GM18870 (cell line): ENCODE results near the gene CHKA.

Experiments
- ATAC-seq: cut with Tn5 transposase; IDR thresholded peaks from one replicate; pipeline ENCODE4 v1.9.1; 2021; ENCODE audit warnings: moderate library complexity; ENCODE audit not compliant: unreplicated experiment

The CHKA gene

DNA sequence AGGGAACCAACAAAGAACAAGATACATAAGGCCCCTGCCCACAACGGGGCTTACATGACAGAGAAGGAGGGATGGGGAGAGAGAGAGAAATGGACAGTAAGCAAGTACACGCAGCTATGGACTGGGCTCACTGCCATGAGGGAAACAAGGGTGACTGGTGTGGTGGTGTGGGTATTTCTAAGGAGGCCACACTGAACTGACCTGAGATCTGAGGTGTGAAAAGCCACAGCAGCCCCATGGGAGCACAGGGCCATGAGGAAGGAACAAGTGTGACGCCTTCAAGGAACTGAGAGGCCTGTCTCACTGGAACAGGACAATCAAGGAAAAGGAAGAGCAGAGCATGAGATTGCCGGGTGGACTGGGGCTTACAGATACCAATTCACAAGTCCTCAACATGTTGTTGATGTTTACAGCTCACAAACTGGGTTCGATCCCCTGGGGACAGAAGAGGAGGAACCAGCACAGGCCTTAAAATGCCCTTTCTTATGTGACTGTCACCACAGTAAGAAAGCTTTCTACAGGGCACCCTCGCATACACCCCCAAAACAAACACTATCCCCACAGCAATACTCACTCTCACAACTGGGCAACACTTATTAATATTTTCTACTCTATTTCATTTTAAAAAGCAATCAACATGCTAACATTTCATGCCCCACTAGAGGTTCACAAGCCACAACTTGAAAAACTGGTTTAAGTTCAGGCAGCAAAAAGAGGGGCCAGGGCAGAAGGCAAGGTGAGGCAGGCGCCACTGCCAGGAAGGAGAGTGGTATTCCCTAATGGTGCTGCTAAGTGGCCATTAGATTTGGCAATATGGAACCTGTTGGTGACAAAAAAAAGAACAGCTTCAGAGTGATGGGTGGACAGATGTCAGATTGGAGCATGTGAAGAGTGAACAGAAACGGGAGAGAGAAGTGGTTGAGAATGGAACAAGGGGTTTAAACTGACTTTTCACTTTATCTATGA, 43.3 kb downstream of the CHKA start:
- ATAC-seq = no peak

DNA sequence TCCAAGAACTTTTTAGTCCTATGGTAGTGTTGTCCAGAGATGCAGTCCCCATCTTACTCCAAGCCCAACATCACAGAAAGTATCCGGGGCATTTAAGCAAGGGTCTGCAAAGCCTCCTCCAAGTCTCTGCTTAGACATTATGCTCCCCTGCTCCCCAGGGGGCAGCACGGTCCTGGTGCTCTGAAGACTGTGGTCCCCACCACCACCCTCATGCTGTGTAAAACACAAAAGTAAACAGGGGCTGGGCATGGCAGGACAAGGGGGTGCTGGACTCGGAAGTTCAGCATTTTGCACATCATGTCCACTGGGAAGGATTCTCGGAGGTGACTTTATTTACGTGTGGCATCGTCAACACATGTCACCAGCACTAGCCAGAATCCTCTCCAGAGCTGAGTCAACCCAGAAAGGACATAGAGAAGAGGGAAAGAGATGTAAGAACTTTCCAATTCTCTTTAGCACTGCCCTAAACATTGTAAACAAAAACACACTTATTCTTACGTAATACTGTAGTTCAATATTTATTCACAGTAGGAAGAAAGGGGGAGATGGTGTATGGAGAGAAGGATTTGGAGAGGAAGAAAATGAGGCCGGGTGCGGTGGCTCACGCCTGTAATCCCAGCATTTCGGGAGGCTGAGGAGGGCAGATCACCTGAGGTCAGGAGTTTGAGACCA, 44.7 kb downstream of the CHKA start:
- no peak for ATAC-seq

DNA sequence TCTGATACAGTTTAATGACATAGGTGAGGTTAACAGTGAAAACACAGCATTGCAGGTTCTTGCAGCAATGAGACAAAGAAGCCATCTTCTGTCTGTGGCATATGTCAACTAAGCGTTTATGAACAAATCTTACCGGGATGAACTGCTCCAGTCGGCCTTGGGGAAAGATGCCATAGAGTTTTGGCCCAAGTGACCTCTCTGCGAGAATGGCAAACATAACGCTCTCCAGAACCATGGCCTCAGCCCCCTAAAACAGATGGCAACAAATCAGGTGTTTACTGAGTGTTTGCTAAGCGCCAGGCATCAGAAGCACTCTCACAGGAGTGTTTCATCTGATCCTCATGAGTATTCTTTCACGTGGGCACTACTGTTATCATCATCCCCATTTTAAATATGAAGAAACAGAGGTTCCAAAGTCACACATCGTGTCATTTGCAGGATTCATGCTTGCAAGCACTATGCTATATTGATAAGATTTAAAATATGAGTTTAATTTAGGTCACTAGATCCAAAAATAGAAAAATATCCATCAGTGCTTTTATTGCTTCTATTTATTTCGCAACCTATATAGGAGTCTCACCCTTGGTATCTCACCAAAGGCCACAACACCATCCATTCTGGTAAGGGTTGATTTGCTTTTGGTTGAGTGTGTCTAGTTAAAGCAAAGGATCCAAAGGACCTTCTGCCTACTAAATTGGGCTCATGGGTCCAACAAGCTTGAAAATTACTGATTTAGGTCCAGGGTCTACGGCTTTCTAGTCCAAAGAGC, 46.4 kb downstream of the CHKA start:
- ATAC-seq = no peak

DNA sequence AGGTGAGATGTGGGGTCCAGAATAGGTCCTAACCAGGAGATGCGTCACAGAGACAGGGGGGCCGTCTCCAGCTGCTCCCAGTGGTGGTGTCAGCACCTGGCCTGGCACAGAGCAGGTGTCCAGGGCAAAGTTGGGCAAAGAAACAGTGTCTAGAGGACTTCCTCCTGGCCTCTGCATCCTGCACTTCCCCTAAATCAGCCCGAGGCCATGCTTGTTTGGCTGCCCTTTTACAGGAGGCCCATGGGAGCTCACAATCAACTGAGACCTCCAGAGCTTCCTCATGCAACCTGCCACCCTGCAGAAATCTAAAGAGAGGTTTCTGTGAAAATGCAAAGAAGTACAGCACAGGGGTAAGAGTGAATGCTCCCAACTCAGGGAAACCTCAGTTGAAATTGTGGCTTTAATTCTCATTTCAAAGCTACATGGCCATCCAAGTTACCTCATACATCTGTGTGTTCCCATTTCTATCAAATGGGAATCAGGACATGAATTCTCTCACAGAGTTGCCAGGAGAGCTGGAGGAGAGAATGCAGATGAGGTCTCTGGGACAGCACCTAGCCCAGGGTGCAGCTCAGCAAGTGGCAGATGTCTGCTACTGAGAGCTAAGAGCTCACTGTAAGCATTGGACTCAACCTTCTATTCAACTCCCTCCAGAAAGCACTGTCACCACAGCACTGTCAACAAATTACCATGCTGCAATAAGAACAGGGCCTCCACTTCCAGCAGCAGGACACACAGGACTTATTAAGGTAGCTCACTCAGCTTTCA, 49.7 kb downstream of the CHKA start:
- no peak for ATAC-seq

DNA sequence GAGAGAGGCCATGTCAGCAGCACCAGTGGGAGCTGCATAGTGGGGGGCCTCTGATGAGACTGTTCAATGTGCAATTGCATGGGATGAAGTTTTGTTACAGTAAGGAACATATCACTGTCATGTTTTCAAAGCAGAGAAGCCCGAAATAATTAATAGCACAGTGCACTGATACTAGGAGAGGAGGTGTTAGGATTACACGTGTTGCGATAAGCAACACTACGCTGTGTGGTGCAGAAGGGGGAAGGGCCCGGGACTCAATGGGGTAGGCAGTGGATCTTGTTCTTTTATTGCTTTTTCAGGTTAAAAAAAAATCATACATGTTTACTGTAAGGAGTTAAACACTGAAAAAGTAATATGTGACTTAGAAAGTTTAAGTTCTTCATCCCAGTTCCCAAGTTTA, 53.2 kb downstream of the CHKA start:
- ATAC-seq = no peak

DNA sequence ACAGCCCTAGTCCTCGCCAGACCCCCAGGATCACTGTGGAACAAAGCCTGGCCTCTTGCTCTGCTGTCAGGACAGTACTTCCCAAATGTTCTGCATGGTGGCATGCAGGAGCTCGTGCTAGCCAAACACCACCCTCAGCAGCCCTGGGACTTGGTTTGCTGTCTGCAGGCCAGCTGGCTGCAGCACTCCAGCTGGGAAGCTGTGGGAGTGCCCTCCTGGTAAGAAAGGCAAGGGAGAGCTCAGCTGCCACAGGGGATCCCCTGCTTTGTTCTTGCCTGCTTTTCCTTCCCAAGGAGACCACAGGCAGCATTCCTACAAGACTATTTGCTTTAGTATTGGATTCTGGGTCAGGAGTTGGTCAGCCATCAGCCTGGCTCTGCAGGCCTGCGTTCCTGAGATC, 54.4 kb downstream of the CHKA start:
- no peak for ATAC-seq

DNA sequence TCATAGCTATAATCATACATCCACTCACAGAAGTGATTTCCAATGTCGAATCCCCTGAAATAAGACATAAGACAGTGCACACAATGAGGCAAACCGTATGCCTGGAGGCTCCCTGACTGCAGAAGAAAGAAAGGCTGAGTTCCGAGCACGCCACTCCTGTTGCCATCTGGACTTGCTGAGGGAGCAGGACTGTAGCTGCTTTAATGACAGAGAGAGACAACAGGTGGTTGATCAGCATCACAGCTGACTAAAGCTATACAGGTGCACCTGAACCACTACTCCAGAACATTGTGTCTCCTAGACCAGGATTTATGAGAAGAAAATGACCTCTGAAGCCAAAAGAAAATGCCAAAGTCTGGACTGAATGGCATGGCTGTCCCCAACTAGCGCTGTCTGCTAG, 55.3 kb downstream of the CHKA start:
- no peak for ATAC-seq

DNA sequence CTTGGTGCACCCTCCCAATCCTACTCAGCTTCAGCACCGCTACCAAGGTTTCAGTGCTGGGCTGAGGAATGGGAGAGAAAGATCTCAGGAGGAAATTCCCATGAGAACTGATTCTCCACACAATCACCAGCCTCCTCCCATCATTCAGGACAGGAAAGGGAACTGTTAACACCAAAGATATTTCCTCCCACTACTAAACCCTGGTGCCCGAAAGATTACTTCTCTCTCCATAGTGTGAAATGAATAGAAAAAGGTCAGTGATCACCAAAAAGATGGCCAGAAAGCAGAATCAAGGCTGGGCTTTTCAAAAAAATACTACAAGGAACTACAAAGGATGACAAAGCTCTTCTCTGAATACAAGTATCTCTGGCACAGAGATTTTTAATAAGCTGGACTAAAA, 56.3 kb downstream of the CHKA start:
- no peak for ATAC-seq

DNA sequence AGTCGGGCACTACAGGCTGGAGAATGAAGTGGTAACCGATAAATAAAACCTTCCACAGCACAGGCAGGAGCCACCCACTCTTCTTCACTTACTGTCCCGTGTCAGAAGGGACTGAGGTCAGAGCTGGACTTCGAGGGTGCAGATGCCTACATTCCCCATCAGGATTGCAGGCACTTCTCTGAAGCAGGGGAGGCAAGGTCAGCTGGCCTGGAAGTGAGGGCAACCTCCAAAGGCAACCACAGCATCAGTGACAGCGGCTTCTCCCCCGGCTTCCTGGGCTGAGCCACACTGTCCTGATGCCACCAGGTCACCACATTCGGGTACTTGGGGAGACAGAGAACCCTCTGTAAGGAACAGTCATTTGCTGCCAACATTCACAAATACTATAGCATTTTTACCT, 59.7 kb downstream of the CHKA start:
- no peak for ATAC-seq

DNA sequence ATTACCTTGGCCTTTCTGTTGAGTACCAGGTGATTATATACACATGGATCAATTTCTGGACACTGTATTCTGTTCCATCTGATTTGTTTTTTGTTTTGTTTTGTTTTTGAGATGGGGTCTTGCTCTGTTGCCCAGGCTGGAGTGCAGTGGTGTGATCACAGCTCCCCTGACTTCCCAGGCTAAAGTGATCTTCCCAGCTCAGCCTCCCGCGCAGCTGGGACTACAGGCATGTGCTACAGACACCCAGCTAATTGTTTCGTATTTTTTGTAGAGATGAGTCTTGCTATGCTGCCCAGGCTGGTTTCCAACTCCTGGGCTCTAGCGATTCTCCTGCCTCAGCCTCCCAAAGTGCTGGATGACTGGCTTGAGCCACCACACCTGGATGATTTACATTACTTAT, 63.4 kb downstream of the CHKA start:
- ATAC-seq = no peak

DNA sequence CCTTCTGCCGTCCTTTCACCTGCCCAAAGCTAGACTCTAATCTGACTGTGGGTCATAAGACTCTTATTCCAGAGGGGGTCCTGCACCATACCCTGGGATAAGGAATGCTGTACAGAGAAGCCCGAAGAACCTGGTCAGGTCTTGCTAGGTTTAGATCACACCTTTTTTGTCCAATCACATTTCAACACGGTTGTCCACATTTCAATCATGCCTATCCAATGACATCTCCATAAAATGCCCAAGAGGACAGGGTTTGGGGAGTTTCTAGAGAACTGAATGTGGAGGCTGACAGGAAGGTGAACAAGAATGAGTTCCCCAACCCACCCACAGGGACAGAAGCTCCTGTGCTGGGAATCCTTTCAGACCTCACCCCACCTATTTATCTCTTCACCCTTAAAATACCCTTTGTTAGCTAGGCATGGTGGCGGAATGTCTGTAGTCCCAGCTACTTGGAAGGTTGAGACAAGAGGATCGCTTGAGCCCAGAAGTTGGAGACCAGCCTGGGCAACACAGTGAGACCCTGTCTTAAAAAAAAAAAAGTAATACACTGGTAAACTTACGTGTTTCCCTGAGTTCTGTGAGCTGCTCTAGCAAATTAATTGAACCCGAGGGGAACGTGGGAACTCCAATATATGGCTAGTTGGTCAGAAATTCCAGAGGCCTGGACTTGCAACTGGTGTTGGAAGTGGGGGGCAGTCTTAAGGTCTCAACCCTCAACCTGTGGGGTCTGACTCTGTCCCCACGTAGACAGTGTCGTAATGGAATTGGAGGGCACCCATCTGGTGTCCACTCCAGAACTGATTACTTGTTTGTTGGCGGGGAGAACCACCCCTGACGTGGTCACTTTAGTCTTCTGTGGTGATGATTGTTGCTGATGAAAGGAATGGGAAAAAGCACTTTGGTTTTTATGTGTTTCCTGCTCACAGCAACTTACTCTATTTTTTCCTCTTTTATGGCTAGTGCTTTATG, 64.6 kb downstream of the CHKA start:
- no peak for ATAC-seq

DNA sequence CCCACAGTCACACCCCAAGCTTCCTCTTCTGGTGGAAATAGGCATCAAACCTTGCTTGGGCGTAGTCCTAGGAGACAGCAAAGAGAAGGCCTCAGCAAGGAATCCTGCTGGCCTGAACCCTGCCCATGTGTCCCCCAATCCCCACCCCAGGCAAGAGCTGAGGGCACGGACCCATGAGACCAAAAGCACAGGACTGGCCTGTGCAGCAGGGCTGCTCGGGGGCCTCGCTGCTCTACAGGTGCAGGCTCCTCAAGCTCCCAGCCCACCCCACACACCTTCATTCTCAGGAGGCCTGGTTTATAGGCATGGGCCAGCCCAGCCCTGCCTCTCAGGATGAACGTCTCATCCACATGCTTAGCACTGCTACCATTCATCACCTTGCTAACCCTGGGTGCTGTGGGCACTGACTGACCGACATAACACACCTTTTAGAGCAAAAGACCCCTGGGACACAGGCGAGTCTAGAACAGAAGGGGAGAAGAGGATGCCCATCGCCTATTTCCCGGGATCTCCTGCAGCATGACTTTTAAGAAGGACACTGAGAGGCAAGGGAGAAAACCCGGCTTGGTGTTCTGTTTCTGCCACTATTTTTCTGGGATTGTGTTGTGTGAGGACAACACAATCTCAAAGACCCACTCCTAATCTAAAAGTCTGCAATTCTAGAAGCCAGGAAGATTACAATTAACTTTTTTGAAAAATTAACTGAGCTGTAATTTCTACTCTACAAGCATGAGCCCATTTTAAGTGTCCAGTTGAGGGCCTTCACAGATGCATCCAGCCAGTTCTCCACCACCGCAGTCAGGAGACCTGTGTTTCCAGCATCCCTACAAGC, 67.0 kb downstream of the CHKA start:
- no peak for ATAC-seq

DNA sequence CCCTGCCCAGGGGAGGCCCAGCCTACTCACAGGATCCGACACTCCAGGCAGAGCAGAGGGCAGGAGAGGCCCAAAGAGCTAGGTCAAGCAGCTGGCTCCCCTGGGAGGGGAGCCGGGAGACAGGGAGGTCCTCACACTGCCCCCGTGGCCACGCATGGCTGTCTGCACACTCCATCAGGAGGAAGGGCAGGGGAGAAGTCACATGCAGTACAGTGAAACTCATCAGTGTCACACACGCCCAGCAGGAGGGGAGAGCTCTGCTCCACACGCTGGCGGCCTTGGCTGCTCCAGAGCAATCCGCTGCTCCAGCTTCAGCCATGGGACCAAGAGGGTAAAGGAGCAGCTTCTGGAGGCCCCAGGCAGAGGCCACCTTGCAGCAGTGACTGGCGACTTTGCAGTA, 68.1 kb downstream of the CHKA start:
- no peak for ATAC-seq

DNA sequence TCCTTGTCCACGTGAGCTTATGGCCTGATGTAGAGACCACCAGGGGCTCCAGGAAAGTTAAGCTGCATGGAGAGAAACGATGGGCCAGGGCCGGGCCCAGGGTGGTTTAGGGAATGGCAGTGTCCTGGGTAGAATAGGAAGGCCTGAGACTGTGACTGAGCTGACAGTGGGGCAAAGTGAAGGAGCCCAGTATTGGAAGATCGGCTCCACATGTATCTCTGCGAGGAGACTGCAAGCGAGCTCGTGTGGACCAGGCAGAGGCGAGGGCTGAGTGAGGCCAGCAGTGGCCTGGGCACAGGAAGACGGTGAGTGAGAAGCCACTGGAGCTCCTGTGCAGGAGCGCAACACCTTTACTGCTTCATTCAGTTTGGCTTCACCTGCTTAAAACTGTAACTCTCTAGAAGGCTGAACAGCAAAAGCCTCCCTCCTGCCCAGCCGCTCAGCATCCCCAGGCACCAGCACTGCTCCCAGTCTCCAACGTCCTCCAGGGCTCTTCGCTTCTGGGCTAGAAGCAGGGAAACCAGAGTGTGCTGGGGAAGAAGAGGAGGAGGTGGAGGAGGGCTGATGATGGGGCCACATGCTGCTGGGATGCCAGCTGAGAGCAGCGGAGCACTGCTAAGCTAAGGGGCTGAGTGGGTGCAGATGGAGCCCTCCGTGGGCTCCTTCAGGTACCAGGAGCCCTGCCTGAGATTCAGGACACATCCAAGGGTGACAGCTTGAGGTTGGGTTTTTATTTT, 68.9 kb downstream of the CHKA start:
- no peak for ATAC-seq

DNA sequence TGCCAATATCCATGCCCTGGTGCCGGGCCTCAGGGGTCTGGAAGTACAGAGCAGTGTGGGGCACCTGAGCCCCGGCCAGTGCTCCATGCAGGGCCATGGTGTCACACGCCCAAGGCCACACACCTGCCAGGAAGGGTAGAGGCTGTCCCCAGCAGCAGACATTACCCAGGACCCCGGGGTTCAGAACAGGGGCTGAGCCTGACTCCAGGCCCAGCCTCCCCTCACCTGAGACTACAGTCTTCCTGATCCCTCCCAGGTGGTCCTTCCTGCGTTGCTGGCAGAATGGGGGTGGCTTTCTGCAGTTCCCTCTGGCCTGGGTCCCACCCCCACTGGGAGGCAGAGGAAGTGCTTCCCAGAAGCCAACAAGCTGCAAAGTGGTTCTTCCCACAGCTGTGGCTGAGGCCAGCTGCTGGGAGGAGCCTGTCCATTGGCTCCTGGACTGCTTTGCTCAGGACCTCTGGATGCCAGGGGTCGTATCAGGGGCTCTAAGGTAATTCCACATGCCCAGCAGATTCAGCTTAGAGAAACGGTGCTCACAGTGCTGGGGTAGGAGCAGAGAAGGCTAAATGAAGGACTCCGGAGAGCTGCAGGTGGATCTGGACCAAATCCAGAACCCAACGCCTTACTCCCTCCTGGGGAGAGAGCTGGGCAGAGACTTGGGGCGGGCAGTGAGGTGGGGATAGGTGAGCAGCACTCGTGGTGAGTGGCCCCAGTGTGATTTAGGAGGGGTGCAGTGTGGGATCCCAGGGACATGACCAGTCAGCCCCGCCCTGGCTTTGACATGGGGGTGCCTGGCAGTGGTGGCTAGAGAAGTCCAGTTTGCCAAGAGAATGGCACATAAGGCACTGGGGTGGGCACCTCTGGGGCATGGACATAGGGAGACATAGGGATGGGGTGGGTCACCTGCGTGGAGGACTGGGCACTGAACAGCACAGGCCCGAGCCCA, 69.7 kb downstream of the CHKA start:
- ATAC-seq = no peak

DNA sequence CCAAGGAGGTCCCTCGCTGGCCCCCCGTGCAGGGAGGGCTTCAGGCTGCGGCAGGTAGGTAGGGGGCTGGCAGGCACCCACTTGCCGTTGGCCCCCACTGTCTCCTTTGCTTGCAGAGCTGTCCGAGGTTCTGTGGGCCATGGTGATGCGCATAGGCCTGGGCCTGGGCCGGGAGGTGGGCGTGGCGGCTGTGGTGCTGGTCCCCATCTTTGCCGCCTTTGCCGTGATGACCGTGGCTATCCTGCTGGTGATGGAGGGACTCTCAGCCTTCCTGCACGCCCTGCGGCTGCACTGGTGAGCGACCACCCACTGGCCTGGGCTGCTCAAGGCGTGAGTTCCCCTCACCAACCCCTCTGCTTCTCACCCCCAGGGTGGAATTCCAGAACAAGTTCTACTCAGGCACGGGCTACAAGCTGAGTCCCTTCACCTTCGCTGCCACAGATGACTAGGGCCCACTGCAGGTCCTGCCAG, 70.8 kb downstream of the CHKA start:
- no peak for ATAC-seq
